ENCODE results near the gene P3H1.

DNA sequence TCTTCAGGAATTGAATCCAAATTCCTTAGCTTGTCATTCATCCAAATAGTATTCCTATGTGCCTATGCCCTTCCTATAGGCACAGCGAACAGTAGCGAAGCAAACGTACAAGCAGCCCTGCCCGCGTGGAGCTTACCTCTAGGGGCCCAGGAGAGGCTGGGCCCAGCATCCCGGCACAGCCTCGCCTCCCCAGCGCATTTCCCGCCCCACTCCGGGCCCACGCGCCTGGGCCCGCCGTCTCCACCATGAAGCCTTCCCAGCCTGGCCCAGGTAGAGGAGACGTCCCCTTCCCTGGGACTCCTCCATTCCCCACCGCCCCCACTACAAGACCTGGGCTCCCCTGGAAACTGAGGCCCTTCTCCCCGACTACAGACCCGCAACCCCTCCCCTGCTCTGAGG is 17.7 kb upstream of the P3H1 start:
- TF ChIP-seq, protein P1, sequence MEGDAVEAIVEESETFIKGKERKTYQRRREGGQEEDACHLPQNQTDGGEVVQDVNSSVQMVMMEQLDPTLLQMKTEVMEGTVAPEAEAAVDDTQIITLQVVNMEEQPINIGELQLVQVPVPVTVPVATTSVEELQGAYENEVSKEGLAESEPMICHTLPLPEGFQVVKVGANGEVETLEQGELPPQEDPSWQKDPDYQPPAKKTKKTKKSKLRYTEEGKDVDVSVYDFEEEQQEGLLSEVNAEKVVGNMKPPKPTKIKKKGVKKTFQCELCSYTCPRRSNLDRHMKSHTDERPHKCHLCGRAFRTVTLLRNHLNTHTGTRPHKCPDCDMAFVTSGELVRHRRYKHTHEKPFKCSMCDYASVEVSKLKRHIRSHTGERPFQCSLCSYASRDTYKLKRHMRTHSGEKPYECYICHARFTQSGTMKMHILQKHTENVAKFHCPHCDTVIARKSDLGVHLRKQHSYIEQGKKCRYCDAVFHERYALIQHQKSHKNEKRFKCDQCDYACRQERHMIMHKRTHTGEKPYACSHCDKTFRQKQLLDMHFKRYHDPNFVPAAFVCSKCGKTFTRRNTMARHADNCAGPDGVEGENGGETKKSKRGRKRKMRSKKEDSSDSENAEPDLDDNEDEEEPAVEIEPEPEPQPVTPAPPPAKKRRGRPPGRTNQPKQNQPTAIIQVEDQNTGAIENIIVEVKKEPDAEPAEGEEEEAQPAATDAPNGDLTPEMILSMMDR (IDR thresholded peaks at IDR 0.05), result no peak
- TF ChIP-seq POLR2A (IDR thresholded peaks at IDR 0.05), result no peak
